CD4-positive, alpha-beta T cell treated with Interleukin-1 beta for 1 hour (primary cell): ENCODE results near the gene PAWR.
"Not testable (repeated sequence)": the region's sequence is repeated elsewhere in the genome, so short reads cannot be mapped to it uniquely, and the experiment has no call there.

Experiments
- DNase-seq, 2 donors: peaks; one replicate each; pipeline ENCODE4 v3.0.0-alpha.2; 2020 to 2022

The PAWR gene

GRCh38 chr12:79685068-79685467 lies 5.7 kb downstream of the PAWR start:
- DNase-seq = no peak

DNA sequence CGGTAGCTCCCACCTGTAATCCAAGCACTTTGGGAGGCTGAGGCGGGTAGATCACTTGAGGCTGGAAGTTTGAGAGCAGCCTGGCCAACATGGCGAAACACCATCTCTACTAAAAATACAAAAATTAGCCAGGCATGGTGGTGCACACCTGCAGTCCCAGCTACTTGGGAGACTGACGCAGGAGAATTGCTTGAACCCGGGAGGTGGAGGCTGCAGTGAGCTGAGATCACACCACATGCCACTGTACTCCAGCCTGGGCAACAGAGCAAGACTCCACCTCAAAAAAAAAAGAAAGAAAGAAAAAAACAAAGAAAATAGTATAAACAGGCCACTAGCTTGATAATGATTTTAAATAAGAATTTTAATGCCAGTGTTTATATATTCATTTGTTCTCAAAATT lies 6.4 kb downstream of the PAWR start:
- not testable (repeated sequence) for DNase-seq

- no peak for DNase-seq
These were observed 8.2 kb downstream of the PAWR start for GRCh38 chr12:79682593-79682992.

- DNase-seq = no peak
These were observed 9.7 kb downstream of the PAWR start for GRCh38 chr12:79681008-79681590.

DNA sequence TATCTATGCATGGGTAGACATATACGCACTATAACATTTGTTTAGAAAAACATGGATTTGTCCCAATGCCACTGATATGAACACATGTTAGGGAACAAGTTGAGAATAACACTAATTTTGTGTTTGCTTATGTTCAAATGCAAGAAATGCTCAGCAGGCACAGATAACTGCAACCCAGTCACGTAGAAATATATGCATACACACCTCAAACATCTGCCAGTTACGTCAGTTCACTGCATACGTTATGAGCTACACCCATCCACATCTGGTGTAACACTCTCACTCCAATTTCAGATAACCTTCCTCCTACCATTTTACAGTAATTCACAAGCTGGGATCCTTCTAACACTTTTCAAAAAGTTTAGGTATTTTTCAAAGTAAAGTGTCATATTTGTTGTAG lies 10.7 kb downstream of the PAWR start:
- no peak for DNase-seq

DNA sequence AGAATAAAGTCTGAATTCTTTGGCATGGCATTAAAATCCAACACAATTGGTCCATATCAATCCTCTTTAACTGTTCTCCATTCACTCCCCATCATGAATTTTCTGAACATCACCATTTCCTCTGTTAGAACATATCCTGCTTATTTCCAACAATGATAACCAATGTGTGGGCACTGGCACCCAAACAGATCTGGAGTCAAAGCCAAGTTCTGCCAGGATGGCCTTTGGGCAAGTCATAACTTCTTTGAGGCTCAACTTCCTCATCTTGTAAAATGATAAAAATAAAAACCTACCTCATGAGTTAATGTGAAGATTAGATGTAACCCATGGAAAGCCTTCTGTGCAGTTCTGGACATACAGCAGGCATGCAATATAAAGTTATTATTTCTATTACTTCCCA lies 12.5 kb downstream of the PAWR start:
- no peak for DNase-seq

DNA sequence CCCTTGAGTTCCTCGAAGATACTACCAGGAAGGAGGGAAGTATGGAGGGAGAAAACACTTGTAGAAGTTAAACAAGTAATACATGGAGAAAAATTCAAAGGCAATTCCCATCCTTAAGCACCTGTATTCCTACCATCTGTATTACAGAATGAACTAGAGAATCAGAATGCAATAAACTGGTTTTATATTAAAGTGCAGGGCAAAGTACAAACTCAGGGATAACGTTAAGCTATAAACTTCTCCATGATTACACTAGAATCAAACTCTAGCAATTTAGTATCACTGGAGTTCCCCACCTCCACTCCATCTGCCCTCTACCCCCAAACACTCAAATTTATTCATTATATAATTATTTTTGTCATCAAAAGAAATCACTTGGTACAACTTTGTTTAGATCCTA lies 13.1 kb downstream of the PAWR start:
- no peak for DNase-seq

DNA sequence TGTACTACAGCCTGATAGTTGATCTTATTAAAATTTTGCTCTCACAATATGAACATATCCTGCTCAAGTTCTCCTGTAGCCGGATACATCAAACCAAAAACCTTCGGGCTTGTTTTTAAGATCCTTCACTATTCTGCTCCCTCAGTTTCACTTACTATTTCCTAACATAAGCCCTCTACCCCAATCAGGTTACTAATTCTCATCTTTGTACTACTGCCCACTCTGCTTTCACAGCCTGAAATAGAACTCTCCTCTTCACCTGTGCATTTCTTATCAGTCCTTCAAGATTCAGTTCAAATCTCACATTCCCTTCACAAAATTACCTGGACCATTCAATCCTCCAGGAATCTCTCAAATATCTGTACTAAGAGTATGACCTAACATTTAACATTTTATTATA lies 14.2 kb downstream of the PAWR start:
- DNase-seq = no peak

DNA sequence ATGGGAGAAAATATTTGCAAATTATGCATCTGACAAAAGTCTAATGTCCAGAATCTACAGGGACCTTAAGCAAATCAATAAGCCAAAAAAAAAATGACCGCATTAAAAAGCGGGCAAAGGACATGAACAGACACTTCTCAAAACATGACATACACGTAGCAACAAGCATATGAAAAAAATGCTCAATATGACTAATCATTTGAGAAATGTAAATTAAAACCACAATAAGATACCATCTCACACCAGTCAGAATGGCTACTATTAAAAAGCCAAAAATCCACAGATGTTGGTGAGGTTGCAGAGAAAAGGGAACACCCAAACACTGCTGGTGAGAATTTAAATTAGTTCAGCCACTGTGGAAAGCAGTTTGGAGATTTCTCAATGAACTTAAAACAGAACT lies 16.1 kb downstream of the PAWR start:
- no peak for DNase-seq

DNA sequence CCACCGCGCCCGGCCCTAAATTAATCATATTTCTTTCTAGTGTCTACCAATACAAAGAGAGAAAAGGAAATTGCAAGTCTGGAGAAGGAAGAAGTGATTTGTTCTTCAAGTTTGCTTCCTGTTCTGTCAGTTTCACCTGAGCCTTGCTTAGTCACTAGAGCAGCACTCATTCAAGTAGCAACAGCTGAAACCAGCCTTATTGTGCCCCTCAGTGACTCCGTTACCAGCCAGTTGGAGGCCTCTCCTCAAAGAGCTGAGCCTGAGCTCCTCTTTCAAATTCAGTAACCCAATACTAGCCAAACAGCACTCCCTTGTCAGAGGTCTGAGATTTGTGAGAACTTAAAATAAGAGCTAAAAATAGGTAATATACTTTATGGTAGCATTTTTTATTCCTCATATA lies 17.4 kb downstream of the PAWR start:
- DNase-seq = no peak

- DNase-seq = no peak
These were observed 22.7 kb downstream of the PAWR start for GRCh38 chr12:79668113-79668512.

DNA sequence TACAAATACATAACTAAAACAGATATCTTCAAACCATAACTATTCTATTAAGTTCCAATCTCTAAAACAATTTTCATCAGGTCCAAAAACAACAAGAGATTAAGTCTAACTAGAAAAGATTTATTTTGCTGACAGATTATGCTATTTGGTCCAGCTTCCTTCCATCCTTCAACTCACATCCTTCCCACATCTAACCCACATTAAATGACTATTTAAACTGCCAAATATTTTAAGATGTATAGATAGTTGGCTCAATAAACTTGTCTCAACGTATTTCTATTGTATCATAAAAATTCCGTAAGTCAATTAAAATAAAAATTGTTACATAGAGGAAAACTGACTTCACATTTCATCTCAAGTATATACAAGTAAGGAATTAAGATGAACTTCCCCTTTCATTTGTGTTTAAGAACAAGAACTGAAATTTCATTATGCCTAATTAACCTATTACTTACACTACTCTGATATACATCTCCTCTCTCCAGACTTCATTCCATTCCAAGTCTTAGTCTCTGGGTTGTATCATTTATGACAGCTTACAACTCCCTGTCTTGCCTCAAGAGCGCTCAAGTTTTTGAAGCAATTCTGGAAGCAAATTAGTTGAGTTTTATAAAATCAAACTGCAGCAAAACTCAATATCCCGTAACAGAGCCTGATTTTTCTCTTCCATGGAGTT lies 25.4 kb downstream of the PAWR start:
- DNase-seq = no peak

- no peak for DNase-seq
These were observed 26.2 kb downstream of the PAWR start for GRCh38 chr12:79664518-79664917.

GRCh38 chr12:79662046-79662811 lies 28.5 kb downstream of the PAWR start:
- no peak for DNase-seq

DNA sequence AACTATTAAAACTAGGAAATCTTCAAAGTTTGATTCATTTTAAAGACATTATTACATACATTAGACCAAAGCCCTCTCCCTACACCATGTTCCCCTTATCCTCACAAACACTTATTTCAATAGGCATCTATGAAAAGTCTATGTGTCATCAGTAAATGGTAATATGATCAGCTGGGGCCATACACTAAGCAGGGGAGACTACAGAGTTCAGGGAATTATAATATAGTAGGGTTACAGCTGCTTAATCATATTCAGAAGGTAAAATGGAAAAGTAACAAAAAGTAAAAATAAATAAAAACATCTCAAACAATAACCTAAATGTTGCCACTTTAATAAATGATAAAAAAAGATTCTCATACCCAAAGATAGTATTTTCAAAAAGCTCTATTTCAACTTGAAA lies 29.1 kb downstream of the PAWR start:
- no peak for DNase-seq

DNA sequence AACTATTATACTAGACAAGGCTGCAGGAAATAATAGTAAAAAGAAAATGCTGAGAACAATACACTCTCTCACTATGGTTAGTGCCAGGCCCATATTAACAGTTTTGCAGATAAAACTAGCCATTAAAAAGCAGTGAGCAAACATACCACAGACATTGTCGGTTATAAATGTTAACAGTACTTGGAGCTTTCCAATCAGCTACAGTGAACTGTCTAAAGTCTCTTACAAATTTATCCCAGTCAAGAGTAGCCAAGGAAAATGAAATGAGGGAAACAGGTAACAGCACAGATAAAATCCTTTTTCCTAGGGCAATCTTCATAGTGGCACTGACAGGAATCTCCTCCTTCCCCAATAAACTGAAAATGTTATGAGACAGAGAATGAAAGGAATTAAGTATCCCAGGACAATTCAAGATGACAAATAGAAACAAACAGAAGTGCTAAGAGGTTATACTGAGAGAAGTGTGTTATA lies 30.8 kb downstream of the PAWR start:
- DNase-seq = no peak

- no peak for DNase-seq
These were observed 32.5 kb downstream of the PAWR start for GRCh38 chr12:79658221-79658620.

DNA sequence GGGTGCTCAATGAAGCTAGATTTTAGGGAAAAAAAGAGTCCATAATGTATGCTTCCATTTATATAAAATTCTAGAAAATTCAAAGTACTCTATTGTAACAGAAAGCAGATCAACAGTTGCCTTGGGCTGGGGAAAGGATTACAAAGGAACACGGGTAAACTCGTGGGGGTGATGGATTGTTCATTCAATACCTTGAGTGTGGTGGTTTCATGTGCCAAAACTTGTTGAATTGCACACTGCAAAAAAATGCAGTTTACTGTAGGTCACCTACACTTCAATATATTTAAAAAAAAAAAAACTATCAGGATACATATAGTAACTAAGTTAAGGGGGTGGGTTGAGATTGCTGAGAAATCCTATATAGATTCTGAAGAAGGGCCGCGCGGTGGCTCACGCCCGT lies 33.6 kb downstream of the PAWR start:
- DNase-seq = no peak

DNA sequence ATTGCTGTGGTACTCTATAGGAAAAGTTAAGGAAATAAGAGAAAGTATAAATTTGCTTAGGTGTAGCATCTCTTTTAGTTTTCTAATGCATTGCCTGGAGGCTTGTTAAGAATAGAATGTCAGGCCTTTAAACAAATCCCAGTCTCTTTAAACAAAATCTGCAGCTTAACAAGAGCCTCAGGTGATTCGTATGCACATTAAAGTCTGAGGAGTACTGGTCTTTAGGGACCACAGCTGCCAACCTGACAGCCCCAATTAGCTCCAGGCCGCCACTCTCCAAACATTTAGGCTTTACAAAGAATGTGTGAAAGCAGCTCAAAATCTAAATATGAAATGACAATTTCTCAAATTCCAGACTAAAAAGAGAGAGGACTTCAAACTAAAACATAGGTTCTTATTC lies 35.7 kb downstream of the PAWR start:
- DNase-seq = no peak

- no peak for DNase-seq
These were observed 38.2 kb downstream of the PAWR start for GRCh38 chr12:79652521-79652920.

DNA sequence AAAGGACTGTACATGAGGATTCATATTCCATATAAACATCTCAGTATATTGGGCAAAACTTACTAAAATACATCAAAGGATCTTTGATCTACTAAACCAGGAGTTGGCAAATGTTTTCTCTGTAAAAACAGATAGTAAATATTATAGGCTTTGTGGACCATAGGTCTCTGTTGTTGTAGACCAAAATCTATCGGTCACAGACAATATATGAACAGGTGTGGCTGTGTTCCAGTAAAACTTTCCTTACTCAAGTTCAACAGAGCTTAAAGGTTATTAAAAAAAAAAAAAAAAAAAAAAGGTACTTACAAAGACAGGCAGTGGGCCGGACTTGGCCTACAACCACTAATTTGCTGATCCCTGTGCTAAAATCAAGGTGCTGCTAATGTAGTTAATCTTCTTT lies 40.3 kb downstream of the PAWR start:
- DNase-seq = no peak

- no peak for DNase-seq
These were observed 41.9 kb downstream of the PAWR start for GRCh38 chr12:79648881-79649280.

- not testable (repeated sequence) for DNase-seq
These were observed 43.9 kb downstream of the PAWR start for GRCh38 chr12:79646843-79647242.

GRCh38 chr12:79645235-79645630 lies 45.5 kb downstream of the PAWR start:
- DNase-seq = no peak
